Measurements from ENCODE around the gene PIGL. TPM values are rescaled to one million over a fixed set of nuclear protein-coding genes. Genes with fewer than 3 reads are reported as not detected.

Gene PIGL
- total and polyA plus RNA-seq, 2 of the 4 experiments (the other 2 are of a cell fraction): 17.9 to 29.5 TPM

- no TSS peak for BruUV-seq (replicated peaks)
- H3K18ac ChIP-seq (ENCODE audit: low read depth, low read length): peak overlapping the region; percentile 23; the same call in 1 of the 2 replicates
- no peak overlapping the region for H3K4me2 ChIP-seq (ENCODE audit: low read depth, low read length)
- peak overlapping the region; percentile 10; the same call in 1 of the 3 replicates for H2BK15ac ChIP-seq (ENCODE audit: low read depth, low read length)
- H4K8ac ChIP-seq (ENCODE audit: low read depth in 2 of 2, low read length in 2 of 2): peak overlapping the region in 1 of 2 experiments; percentile 39; a peak in 1 of 4 replicates
- H3K4me3 ChIP-seq (ENCODE audit: insufficient read depth, low read depth, low read length): no peak overlapping the region
- H2AK5ac ChIP-seq (ENCODE audit: low read depth, low read length): peak overlapping the region; percentile 17
- no peak for TF ChIP-seq MXI1 (IDR thresholded peaks at IDR 0.05; ENCODE audit: borderline replicate concordance, low read depth, low read length)
- TF ChIP-seq SMC3 (IDR thresholded peaks at IDR 0.05; ENCODE audit: low read depth, low read length): no peak
- no peak for TF ChIP-seq ELK1 (IDR thresholded peaks at IDR 0.05; ENCODE audit: borderline replicate concordance, low read depth, low read length)
- peak overlapping the region; percentile 14 for H2AFZ ChIP-seq (replicated peaks; ENCODE audit: low read length, poor library complexity)
- intact Hi-C loops (cut with micrococcal nuclease): no loop called here
- H3K23ac ChIP-seq (ENCODE audit: low read depth, low read length): peak overlapping the region; percentile 87; the same call in 1 of the 2 replicates
- H3K14ac ChIP-seq (replicated peaks; ENCODE audit: low read depth, low read length): peak overlapping the region; percentile 63
- H3K27me3 ChIP-seq (ENCODE audit: control insufficient read depth, insufficient read depth, low read length): no peaks in the 10 kb centered on the region
- no peak overlapping the region for H4K5ac ChIP-seq (ENCODE audit: low read depth, low read length)
- H3K4ac ChIP-seq (ENCODE audit: low read depth, low read length): peak overlapping the region; percentile 85
- DNase-seq (no peak), ATAC-seq (ENCODE audit: low read depth) (no peak)
- peak overlapping the region; percentile 78 for H2AK9ac ChIP-seq (replicated peaks; ENCODE audit: low read depth, low read length, poor library complexity)
- ChIA-PET CTCF (interaction anchor here (0.6 kb wide), 1 partner anchor 251 kb away, joined by 5 read pairs; no protein-coding TSS in a partner anchor), POLR2A (ENCODE audit: unreplicated experiment) (no interaction called here)
- peaks cover 12% of the 10 kb centered on the region for H3K4me1 ChIP-seq (ENCODE audit: control insufficient read depth, insufficient read depth, low read length)
- H3K9me1 ChIP-seq (ENCODE audit: insufficient read depth, low read length): peaks cover 6% of the 10 kb centered on the region
- H4K20me1 ChIP-seq (ENCODE audit: insufficient read depth, low read length): 0 out of 2 replicates have a peak, but pooled peaks cover 5% of the 10 kb centered on the region
- H2BK20ac ChIP-seq (ENCODE audit: low read depth, low read length): peak overlapping the region; percentile 4; the same call in 1 of the 2 replicates
- H3K9me3 ChIP-seq (ENCODE audit: control insufficient read depth, insufficient read depth, low read length): no peaks in the 10 kb centered on the region
- H3K79me1 ChIP-seq (ENCODE audit: low read depth in 1 of 2, low read length in 2 of 2): peaks cover 4 to 13% of the 10 kb centered on the region in 2 experiments; a peak in 3 of 4 replicates
- no peak overlapping the region for H3K9ac ChIP-seq (ENCODE audit: low read depth, low read length)
- 87% methylated on average over 3 of the region's 6 CpGs; no CpG with 5 or more reads in 1 of the 2 experiments for WGBS, 2 experiments (ENCODE audit: extremely low coverage in 2 of 2, insufficient read length in 1 of 2)
- in situ Hi-C loops (cut with MboI; ENCODE audit: low sequenced_read_pairs): no loop called here
- H3K36me3 ChIP-seq (ENCODE audit: control insufficient read depth, insufficient read depth, low read length): no peaks in the 10 kb centered on the region
- no peak overlapping the region for H3K56ac ChIP-seq (ENCODE audit: extremely low read depth, insufficient read depth, low read length)
- peak overlapping the region; percentile 41; the same call in 1 of the 2 replicates for H2BK120ac ChIP-seq (ENCODE audit: low read depth, low read length)
- 0 out of 2 replicates have a peak overlapping the region, but pooled peaks have one; percentile 1 for H4K91ac ChIP-seq (ENCODE audit: insufficient read depth, low read depth, low read length)
- no peak overlapping the region for H2BK5ac ChIP-seq (ENCODE audit: low read depth, low read length, poor library complexity, severe bottlenecking)
- H3K27ac ChIP-seq (ENCODE audit: insufficient read depth, low read length): no peak overlapping the region
- dilution Hi-C loops (cut with HindIII; ENCODE audit: low sequenced_read_pairs, unreplicated experiment): no loop called here
Observed at GRCh38 chr17:16273929-16274339, 56.9 kb downstream of the PIGL start.
